OCI-M2 (cell line): ENCODE results near the gene ERC2.

Experiments
- DNase-seq: peaks from one replicate; lab custom pipeline; 2025; ENCODE audit not compliant: unreplicated experiment; lab: John Stamatoyannopoulos, UW

The ERC2 gene

GRCh38 chr3:55723653-55724406 lies 744.4 kb downstream of the ERC2 start:
- no peak for DNase-seq

- DNase-seq, result no peak
Observed at GRCh38 chr3:55721716-55722484, 746.4 kb downstream of the ERC2 start.

- no peak for DNase-seq
Observed at GRCh38 chr3:55720614-55721013, 747.7 kb downstream of the ERC2 start.

GRCh38 chr3:55719508-55719907 lies 748.8 kb downstream of the ERC2 start:
- no peak for DNase-seq

GRCh38 chr3:55719006-55719405 lies 749.3 kb downstream of the ERC2 start:
- DNase-seq, result no peak

- DNase-seq, result no peak
Observed at GRCh38 chr3:55718521-55718921, 749.7 kb downstream of the ERC2 start.

GRCh38 chr3:55718074-55718473 lies 750.2 kb downstream of the ERC2 start:
- no peak for DNase-seq

- no peak for DNase-seq
Observed at GRCh38 chr3:55717481-55717880, 750.8 kb downstream of the ERC2 start.

GRCh38 chr3:55716611-55717225 lies 751.5 kb downstream of the ERC2 start:
- DNase-seq, result no peak

GRCh38 chr3:55716044-55716443 lies 752.2 kb downstream of the ERC2 start:
- no peak for DNase-seq

- DNase-seq, result no peak
Observed at GRCh38 chr3:55714057-55714456, 754.2 kb downstream of the ERC2 start.

- DNase-seq, result no peak
Observed at GRCh38 chr3:55711646-55712045, 756.6 kb downstream of the ERC2 start.

GRCh38 chr3:55709411-55710012 lies 758.8 kb downstream of the ERC2 start:
- no peak for DNase-seq

GRCh38 chr3:55708921-55709320 lies 759.3 kb downstream of the ERC2 start:
- no peak for DNase-seq

- no peak for DNase-seq
Observed at GRCh38 chr3:55708242-55708641, 760.0 kb downstream of the ERC2 start.

GRCh38 chr3:55704521-55704920 lies 763.7 kb downstream of the ERC2 start:
- no peak for DNase-seq

- DNase-seq, result no peak
Observed at GRCh38 chr3:55702822-55703221, 765.4 kb downstream of the ERC2 start.

- no peak for DNase-seq
Observed at GRCh38 chr3:55701997-55702396, 766.3 kb downstream of the ERC2 start.

- DNase-seq, result no peak
Observed at GRCh38 chr3:55698831-55699230, 769.4 kb downstream of the ERC2 start.

- DNase-seq, result no peak
Observed at GRCh38 chr3:55697177-55697865, 770.9 kb downstream of the ERC2 start.

GRCh38 chr3:55692957-55693558 lies 775.2 kb downstream of the ERC2 start:
- no peak for DNase-seq
